CD4-positive, CD25-positive, alpha-beta regulatory T cell (primary cell): ENCODE measurements around the gene GPI. TPM values are rescaled to one million over a fixed set of nuclear protein-coding genes. Genes with fewer than 3 reads are reported as not detected.

ENCODE experiments used
- polyA plus RNA-seq, 4 donors: library from polyadenylated mRNA; unstranded; fragments of 300-500 nt; fragmentation: Illumina TruSeq; gene quantifications; one replicate each; pipeline ENCODE4 v1.2.3, GENCODE V29; 2021
- total RNA-seq: library from RNA; stranded (reverse); gene quantifications from one replicate; pipeline ENCODE4 v1.2.3, GENCODE V29; 2022

Gene GPI
- total and polyA plus RNA-seq, 5 donors from 2014 or later: 116 to 148 (median 143) TPM

Other genes starting within 250 kb of the GPI start
- gene LSM14A, start 192.7 kb upstream of the GPI start, total RNA-seq: 162 TPM
- gene LSM14A, start 192.7 kb upstream of the GPI start, polyA plus RNA-seq: 100 to 1,000 TPM; 133 to 175 (median 147) TPM
- gene GARRE1, start 110.6 kb upstream of the GPI start, total RNA-seq: 47.4 TPM
- gene GARRE1, start 110.6 kb upstream of the GPI start, polyA plus RNA-seq: 1 to 10 TPM; 3.2 to 6.6 (median 4.5) TPM
- 9.0 TPM for gene PDCD2L, start 39.2 kb downstream of the GPI start, total RNA-seq
- gene PDCD2L, start 39.2 kb downstream of the GPI start, polyA plus RNA-seq: 10 to 100 TPM; 17.8 to 24.4 (median 22.1) TPM
- 70.3 TPM for gene UBA2, start 63.2 kb downstream of the GPI start, total RNA-seq
- 10 to 100 TPM; 72.1 to 93.0 (median 82.7) TPM for gene UBA2, start 63.2 kb downstream of the GPI start, polyA plus RNA-seq
- gene WTIP, start 116.6 kb downstream of the GPI start, total RNA-seq: 0.27 TPM
- not detected for gene WTIP, start 116.6 kb downstream of the GPI start, polyA plus RNA-seq